Esophagus squamous epithelium (tissue), 4 donors: Measurements from ENCODE around the gene CACNA1H.

Source experiments
- POLR2A ChIP-seq, 4 donors: fragments of 450-650 bp; IDR thresholded peaks; one replicate each; pipeline ENCODE4 v1.6.1; 2017; ENCODE audit warnings: antibody characterized with exemption in 4 of 4, mild to moderate bottlenecking in 4 of 4, moderate library complexity in 3 of 4
- TF ChIP-seq, protein P1 (sequence below), 6 experiments: fragments of 450-650 bp in 4 of 6; fragments of 200-600 bp in 2 of 6; sonication (generic) in 2 of 6; IDR thresholded peaks; one replicate each; pipeline ENCODE4 v1.5.1; 2016 to 2019; ENCODE audit warnings: antibody characterized with exemption in 6 of 6, mild to moderate bottlenecking in 4 of 6, moderate library complexity in 4 of 6

DNA sequence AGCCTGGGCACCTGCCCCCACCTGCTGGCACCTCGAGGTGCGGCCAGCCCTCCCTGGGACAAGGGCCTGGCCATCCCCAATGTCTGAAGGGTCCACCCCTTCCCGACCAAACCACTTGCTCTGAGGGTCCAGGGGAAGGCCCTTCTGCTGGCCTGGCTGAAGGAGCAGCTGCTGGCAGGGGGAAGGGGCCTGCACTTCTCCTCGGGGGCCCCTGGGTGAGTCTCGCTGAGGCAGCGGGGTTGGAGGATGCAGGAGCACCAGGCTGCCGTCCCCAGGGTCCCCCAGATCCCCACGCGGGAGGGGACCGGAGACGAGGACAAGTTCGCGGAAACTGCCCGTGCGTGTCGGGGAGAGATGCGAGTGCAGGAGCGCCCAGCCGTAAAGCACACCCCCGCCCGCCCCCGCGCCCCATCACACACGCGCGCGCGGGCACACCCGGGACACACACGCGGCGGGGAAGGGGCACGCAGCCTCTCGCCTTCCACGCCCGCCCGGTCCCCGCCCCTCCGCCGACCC is 725 bp upstream of the CACNA1H start:
- TF ChIP-seq, protein P1, sequence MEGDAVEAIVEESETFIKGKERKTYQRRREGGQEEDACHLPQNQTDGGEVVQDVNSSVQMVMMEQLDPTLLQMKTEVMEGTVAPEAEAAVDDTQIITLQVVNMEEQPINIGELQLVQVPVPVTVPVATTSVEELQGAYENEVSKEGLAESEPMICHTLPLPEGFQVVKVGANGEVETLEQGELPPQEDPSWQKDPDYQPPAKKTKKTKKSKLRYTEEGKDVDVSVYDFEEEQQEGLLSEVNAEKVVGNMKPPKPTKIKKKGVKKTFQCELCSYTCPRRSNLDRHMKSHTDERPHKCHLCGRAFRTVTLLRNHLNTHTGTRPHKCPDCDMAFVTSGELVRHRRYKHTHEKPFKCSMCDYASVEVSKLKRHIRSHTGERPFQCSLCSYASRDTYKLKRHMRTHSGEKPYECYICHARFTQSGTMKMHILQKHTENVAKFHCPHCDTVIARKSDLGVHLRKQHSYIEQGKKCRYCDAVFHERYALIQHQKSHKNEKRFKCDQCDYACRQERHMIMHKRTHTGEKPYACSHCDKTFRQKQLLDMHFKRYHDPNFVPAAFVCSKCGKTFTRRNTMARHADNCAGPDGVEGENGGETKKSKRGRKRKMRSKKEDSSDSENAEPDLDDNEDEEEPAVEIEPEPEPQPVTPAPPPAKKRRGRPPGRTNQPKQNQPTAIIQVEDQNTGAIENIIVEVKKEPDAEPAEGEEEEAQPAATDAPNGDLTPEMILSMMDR (IDR thresholded peaks at IDR 0.05) = no peak
- no peak for TF ChIP-seq POLR2A (IDR thresholded peaks at IDR 0.05)
